Vagina (tissue), 2 donors: ENCODE data around the gene ETS2.

Experiments used
- CTCF ChIP-seq, 3 experiments: fragments of 450-650 bp in 2 of 3; fragments of 200-600 bp in 1 of 3; sonication (generic) in 1 of 3; IDR thresholded peaks; one replicate each; pipeline ENCODE4 v1.5.1; 2017 to 2019; ENCODE audit warnings: antibody characterized with exemption in 3 of 3, mild to moderate bottlenecking in 2 of 3, moderate library complexity in 2 of 3
- POLR2A ChIP-seq, 2 donors: fragments of 450-650 bp; IDR thresholded peaks; one replicate each; pipeline ENCODE4 v1.6.1; 2017; ENCODE audit warnings: antibody characterized with exemption in 2 of 2, mild to moderate bottlenecking in 2 of 2, moderate library complexity in 2 of 2

- TF ChIP-seq CTCF (IDR thresholded peaks at IDR 0.05) (no peak), POLR2A (IDR thresholded peaks at IDR 0.05) (no peak)
Observed at GRCh38 chr21:38849776-38850175, 44.0 kb downstream of the ETS2 start.
